NT2/D1 (cell line): ENCODE measurements around the gene NAA60.

Experiments
- DNase-seq: peaks from one replicate; pipeline ENCODE4 v3.0.0-alpha.2; 2011; ENCODE audit warnings: low read depth, low spot score
- H3K27me3 ChIP-seq: 2 replicates; pipeline ENCODE4 v1.6.0; 2011; ENCODE audit warnings: mild to moderate bottlenecking; ENCODE audit not compliant: insufficient read length, insufficient read depth
- H3K36me3 ChIP-seq: 2 replicates; pipeline ENCODE4 v1.6.1; 2011; ENCODE audit warnings: mild to moderate bottlenecking, low read length, mixed read lengths; ENCODE audit not compliant: insufficient read depth, insufficient read length
- H3K4me1 ChIP-seq: 2 replicates; pipeline ENCODE4 v1.5.1; 2011; ENCODE audit not compliant: insufficient read depth, insufficient read length
- H3K4me3 ChIP-seq: 2 replicates; pipeline ENCODE4 v1.5.1; 2011; ENCODE audit warnings: low read depth; ENCODE audit not compliant: insufficient read length
- H3K9ac ChIP-seq: 2 replicates; pipeline ENCODE4 v1.6.0; 2011; ENCODE audit warnings: low read depth; ENCODE audit not compliant: insufficient read length
- H3K9me3 ChIP-seq: 2 replicates; pipeline ENCODE4 v1.5.1; 2011; ENCODE audit warnings: mild to moderate bottlenecking, low read length; ENCODE audit not compliant: insufficient read depth
- SUZ12 ChIP-seq: IDR thresholded peaks from 2 replicates; pipeline ENCODE4 v1.6.1; 2011; ENCODE audit not compliant: insufficient read length, insufficient read depth; ENCODE audit errors: extremely low read depth
- YY1 ChIP-seq: IDR thresholded peaks from 2 replicates; pipeline ENCODE4 v1.6.1; 2011; ENCODE audit not compliant: insufficient read length, insufficient read depth
- ZNF274 ChIP-seq: IDR thresholded peaks from 2 replicates; pipeline ENCODE4 v1.6.1; 2011; ENCODE audit warnings: mild to moderate bottlenecking, low read depth, low read length

Gene NAA60

GRCh38 chr16:3443108-3444031, at the start of gene NAA60, which contains the start of gene ZNF597:
NAA60 (plus strand) TSS chr16:3443680; CDS start chr16:3476228, 32,548 bp downstream.
ZNF597 (minus strand) TSS chr16:3443504; CDS start chr16:3443153, 351 bp downstream.
- H3K27me3 ChIP-seq: no peaks in the 10 kb centered on the region
- peak within 1 kb of the TSS; percentile 93 for H3K4me3 ChIP-seq
- H3K9me3 ChIP-seq: peaks cover 4% of the 10 kb centered on the region; the same call in 1 of the 2 replicates
- H3K4me1 ChIP-seq: peaks cover 3% of the 10 kb centered on the region
- no peak for TF ChIP-seq ZNF274
- no peak for TF ChIP-seq YY1
- TF ChIP-seq SUZ12: no peak
- peak; percentile 95 for DNase-seq
- peaks cover 68% of the 10 kb centered on the region for H3K36me3 ChIP-seq
- peak within 1 kb of the TSS; percentile 95 for H3K9ac ChIP-seq

DNA sequence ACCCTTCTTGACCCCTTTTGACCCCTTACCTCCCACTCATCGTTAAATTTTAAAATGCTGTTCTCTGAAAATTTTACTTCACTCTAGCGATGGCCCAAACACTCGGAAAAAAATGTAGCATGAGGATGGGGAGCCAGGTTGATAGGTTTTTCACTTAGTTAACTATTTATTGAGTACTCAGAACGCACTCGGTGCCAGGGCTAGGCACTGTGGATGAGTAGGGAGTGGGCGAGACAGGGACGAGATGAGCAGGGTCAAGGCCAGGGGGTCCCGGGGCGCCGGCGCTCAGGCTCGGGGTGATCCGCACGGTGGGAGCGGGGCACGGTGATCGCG, 43.1 kb upstream of the NAA60 start:
- no peak for DNase-seq
- no peaks in the 10 kb centered on the region for H3K4me1 ChIP-seq
- peaks cover 28% of the 10 kb centered on the region for H3K9me3 ChIP-seq
- peak overlapping the region; percentile 95 for H3K9ac ChIP-seq
- TF ChIP-seq SUZ12: no peak
- no peak for TF ChIP-seq YY1
- no peak for TF ChIP-seq ZNF274
- peaks cover 62% of the 10 kb centered on the region for H3K36me3 ChIP-seq
- no peaks in the 10 kb centered on the region for H3K27me3 ChIP-seq
- peak overlapping the region; percentile 89 for H3K4me3 ChIP-seq

DNA sequence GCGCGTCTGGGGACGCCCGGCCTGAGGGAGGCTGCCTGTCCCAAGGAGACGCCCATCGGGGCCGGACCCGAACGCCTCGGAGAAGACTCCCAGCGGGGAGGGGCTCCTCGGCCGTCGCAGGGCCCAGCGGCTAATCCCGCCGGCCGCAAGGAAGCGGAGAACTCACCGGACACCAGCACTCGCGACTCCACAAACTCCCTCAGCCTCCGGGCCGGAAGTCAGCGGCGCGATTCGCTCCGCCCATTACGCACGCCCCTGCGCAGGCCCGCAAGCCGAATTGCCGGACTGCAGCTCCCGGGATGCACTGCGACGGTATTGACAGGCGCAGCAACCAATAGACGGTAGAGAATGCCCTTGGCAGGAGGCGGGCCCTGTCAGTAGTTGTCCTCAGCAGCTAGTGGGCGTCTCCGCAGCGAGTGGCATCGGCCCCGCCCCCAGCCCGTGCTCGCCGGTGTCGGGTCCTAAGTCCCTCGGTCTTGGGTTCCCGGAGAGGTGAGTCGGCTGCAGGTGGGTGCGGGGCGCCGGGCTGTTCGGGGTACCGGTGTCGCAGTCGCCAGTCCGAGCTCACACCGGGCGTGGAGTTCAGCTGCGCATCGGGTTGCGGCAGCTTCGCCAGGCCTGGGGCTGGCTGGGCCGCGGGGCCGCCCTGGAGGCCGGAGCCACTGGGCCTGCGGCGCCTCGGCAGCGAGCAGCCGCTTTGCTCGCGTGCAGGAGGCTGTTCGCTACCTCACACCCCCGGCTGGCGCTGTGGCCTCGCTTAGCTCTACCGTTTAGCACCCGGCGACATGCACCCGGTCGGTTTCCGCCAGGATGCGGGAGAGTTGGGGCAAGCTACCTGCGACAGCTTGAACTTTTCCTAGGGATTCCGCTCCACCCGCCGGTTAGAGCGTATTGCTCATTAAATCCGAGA, 42.4 kb upstream of the NAA60 start, which contains the start of the genes ZNF174 and ZSCAN32:
TSS of gene ZNF174 (plus strand) at position 437 of the 910 bp plus-strand sequence. CDS start 790 bp downstream, outside the sequence.
TSS of gene ZSCAN32 (minus strand) at position 226 of the 910 bp plus-strand sequence. CDS start 3,447 bp downstream, outside the sequence.
- H3K9ac ChIP-seq: peak within 1 kb of the TSS; percentile 95
- peaks cover 62% of the 10 kb centered on the region for H3K36me3 ChIP-seq
- H3K9me3 ChIP-seq: peaks cover 34% of the 10 kb centered on the region
- TF ChIP-seq YY1 (no peak), SUZ12 (no peak), ZNF274 (no peak)
- H3K4me3 ChIP-seq: peak within 1 kb of the TSS; percentile 89
- no peaks in the 10 kb centered on the region for H3K27me3 ChIP-seq
- DNase-seq: peak; percentile 99
- no peaks in the 10 kb centered on the region for H3K4me1 ChIP-seq

DNA sequence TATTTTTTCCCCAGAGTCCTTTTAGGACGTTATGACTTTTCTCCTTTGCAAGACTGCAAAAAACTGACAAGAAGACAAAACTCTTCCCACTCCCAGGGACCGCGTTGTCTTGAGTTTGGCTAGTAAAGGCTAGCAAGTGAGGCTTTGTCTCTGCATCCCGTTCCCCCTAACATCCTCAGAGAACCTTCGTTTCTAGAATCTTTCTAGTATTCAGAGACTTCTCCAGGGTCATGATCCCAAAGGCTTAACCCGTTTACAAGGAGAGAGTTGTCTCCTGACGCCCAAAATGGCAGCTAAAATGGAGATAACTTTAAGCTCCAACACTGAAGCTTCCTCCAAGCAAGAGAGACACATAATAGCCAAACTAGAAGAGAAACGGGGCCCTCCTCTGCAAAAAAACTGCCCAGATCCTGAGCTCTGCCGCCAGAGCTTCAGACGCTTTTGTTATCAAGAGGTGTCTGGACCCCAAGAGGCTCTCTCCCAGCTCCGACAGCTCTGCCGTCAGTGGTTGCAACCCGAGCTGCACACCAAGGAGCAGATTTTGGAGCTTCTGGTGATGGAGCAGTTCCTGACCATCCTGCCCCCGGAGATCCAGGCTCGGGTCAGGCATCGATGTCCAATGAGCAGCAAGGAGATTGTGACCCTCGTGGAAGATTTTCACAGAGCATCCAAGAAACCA, 41.6 kb upstream of the NAA60 start:
- Histone ChIP-seq H3K36me3 (peaks cover 62% of the 10 kb centered on the region), H3K27me3 (no peaks in the 10 kb centered on the region), H3K4me1 (no peaks in the 10 kb centered on the region), H3K9ac (peak overlapping the region; percentile 95), H3K4me3 (peak overlapping the region; percentile 89), H3K9me3 (peaks cover 43% of the 10 kb centered on the region)
- no peak for DNase-seq
- TF ChIP-seq SUZ12 (no peak), ZNF274 (no peak), YY1 (no peak)

DNA sequence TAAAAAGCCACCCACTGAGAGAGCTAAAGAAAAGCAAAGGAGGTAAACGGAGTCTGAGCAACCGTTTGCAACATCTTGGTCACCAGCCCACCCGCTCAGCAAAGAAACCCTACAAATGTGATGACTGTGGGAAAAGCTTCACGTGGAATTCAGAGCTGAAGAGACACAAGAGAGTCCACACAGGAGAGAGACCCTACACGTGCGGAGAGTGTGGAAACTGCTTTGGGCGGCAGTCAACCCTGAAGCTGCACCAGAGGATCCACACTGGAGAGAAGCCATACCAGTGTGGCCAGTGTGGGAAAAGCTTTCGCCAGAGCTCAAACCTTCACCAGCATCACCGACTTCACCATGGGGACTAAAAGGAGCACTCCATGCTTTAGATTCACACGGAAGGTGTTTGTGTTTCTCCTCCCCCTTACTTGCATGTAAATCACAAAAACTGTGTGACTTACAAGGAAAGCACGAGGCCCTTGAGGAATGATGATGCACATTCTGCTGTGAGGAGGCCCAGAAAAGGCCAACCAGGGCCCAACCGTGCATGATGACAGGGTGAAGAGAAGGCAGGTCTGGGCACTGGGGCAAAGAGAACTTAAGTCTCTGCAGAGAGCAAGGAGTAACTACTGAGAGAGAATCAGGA, 34.8 kb upstream of the NAA60 start:
- no peak overlapping the region for H3K4me3 ChIP-seq
- no peaks in the 10 kb centered on the region for H3K4me1 ChIP-seq
- peaks cover 58% of the 10 kb centered on the region for H3K36me3 ChIP-seq
- DNase-seq: no peak
- TF ChIP-seq YY1 (no peak), ZNF274 (no peak), SUZ12 (no peak)
- peaks cover 87% of the 10 kb centered on the region for H3K9me3 ChIP-seq
- no peak overlapping the region for H3K9ac ChIP-seq
- no peaks in the 10 kb centered on the region for H3K27me3 ChIP-seq

- DNase-seq: peak; percentile 81
- H3K27me3 ChIP-seq: no peaks in the 10 kb centered on the region
- H3K9me3 ChIP-seq: peaks cover 57% of the 10 kb centered on the region
- H3K9ac ChIP-seq: no peak overlapping the region
- H3K4me1 ChIP-seq: no peaks in the 10 kb centered on the region
- TF ChIP-seq ZNF274 (no peak), SUZ12 (no peak), YY1 (no peak)
- H3K36me3 ChIP-seq: peaks cover 7% of the 10 kb centered on the region
- peak overlapping the region; percentile 27 for H3K4me3 ChIP-seq
These were observed 29.6 kb upstream of the NAA60 start for GRCh38 chr16:3413730-3414379.
